Stimulated activated CD4-positive, alpha-beta T cell treated with anti-CD3 and anti-CD28 coated beads, Interleukin-2, amount 100 ng/mL, for 4 hours (primary cell): ENCODE results near the gene SLITRK4.

Experiments used
- DNase-seq: peaks from one replicate; pipeline ENCODE4 v3.0.0-alpha.2; 2020; ENCODE audit warnings: low read depth

Gene SLITRK4

GRCh38 chrX:143635915-143636314 lies at the start of gene SLITRK4:
TSS of gene SLITRK4 (minus strand) at chrX:143636101. CDS start at chrX:143631108, 4,993 bp downstream.
- DNase-seq: no peak

GRCh38 chrX:143683486-143683885 lies 47.6 kb upstream of the SLITRK4 start:
- DNase-seq: no peak

- DNase-seq: no peak
Observed at GRCh38 chrX:143674926-143675325, 39.0 kb upstream of the SLITRK4 start.

GRCh38 chrX:143669395-143669794 lies 33.5 kb upstream of the SLITRK4 start:
- DNase-seq: no peak

GRCh38 chrX:143664302-143664701 lies 28.4 kb upstream of the SLITRK4 start:
- DNase-seq: no peak

- no peak for DNase-seq
Observed at GRCh38 chrX:143663755-143664154, 27.9 kb upstream of the SLITRK4 start.

- DNase-seq: no peak
Observed at GRCh38 chrX:143661286-143661685, 25.4 kb upstream of the SLITRK4 start.

- DNase-seq: no peak
Observed at GRCh38 chrX:143648705-143649104, 12.8 kb upstream of the SLITRK4 start.

GRCh38 chrX:143642426-143642825 lies 6.5 kb upstream of the SLITRK4 start:
- no peak for DNase-seq

- no peak for DNase-seq
Observed at GRCh38 chrX:143636831-143637230, 930 bp upstream of the SLITRK4 start.

GRCh38 chrX:143634663-143635455 lies 1.0 kb downstream of the SLITRK4 start:
- no peak for DNase-seq

- DNase-seq: no peak
Observed at GRCh38 chrX:143634309-143634662, 1.6 kb downstream of the SLITRK4 start.

- no peak for DNase-seq
Observed at GRCh38 chrX:143633461-143634308, 2.2 kb downstream of the SLITRK4 start.

GRCh38 chrX:143632625-143633410 lies 3.1 kb downstream of the SLITRK4 start:
- DNase-seq: no peak

GRCh38 chrX:143623657-143624056 lies 12.2 kb downstream of the SLITRK4 start:
- DNase-seq: no peak

- no peak for DNase-seq
Observed at GRCh38 chrX:143621276-143621675, 14.6 kb downstream of the SLITRK4 start.

- no peak for DNase-seq
Observed at GRCh38 chrX:143615851-143616250, 20.1 kb downstream of the SLITRK4 start.

GRCh38 chrX:143601809-143602208 lies 34.1 kb downstream of the SLITRK4 start:
- no peak for DNase-seq

GRCh38 chrX:143581240-143581639 lies 54.7 kb downstream of the SLITRK4 start:
- no peak for DNase-seq

GRCh38 chrX:143580266-143580665 lies 55.6 kb downstream of the SLITRK4 start:
- no peak for DNase-seq
